ENCODE results near the gene OR13A1. TPM values are rescaled to one million over a fixed set of nuclear protein-coding genes. Genes with fewer than 3 reads are reported as not detected.
A peak's percentile ranks its signal among the peaks of the same experiment; 100 is the strongest.
"Not testable (repeated sequence)": the region's sequence is repeated elsewhere in the genome, so short reads cannot be mapped to it uniquely, and the experiment has no call there.

OR13A1 gene
- total and polyA plus RNA-seq, 5 donors from 2014 or later: 0.09 TPM; not detected in 4

GRCh38 chr10:45278860-45279498 lies 36.4 kb downstream of the OR13A1 start:
- H3K9me3 ChIP-seq (ENCODE audit: control insufficient read depth in 2 of 2, low read length in 2 of 2): no peaks in the 10 kb centered on the region
- H3K9me3 Mint-ChIP-seq: no peaks in the 10 kb centered on the region
- no peak overlapping the region for H3K4me3 Mint-ChIP-seq
- peaks cover 4% of the 10 kb centered on the region for H3K27me3 ChIP-seq (ENCODE audit: control insufficient read depth, insufficient read depth, low read length)
- H3K4me3 ChIP-seq (ENCODE audit: low read depth, low read length): no peak overlapping the region
- H3K4me1 ChIP-seq (ENCODE audit: control insufficient read depth, insufficient read depth, low read length, poor library complexity, severe bottlenecking): no peaks in the 10 kb centered on the region
- H3K27ac Mint-ChIP-seq: no peak overlapping the region
- no peak for DNase-seq
- H3K27ac ChIP-seq (ENCODE audit: insufficient read depth, low read length, poor library complexity, severe bottlenecking): no peak overlapping the region
- ATAC-seq (ENCODE audit: low read depth in 2 of 2): no peak
- no peaks in the 10 kb centered on the region for H3K4me1 Mint-ChIP-seq
- no peaks in the 10 kb centered on the region for H3K27me3 Mint-ChIP-seq
- H3K36me3 ChIP-seq (ENCODE audit: control insufficient read depth, insufficient read depth, low read length): no peaks in the 10 kb centered on the region
- H3K36me3 Mint-ChIP-seq: no peaks in the 10 kb centered on the region

- H3K4me1 ChIP-seq (ENCODE audit: control insufficient read depth, insufficient read depth, low read length, poor library complexity, severe bottlenecking); H3K27ac ChIP-seq (ENCODE audit: insufficient read depth, low read length, poor library complexity, severe bottlenecking); H3K9me3 ChIP-seq (ENCODE audit: control insufficient read depth in 2 of 2, low read length in 2 of 2); H3K9me3 Mint-ChIP-seq; H3K27me3 Mint-ChIP-seq; H3K4me3 ChIP-seq (ENCODE audit: low read depth, low read length); H3K36me3 Mint-ChIP-seq; H3K4me1 Mint-ChIP-seq; ATAC-seq (ENCODE audit: low read depth in 2 of 2); H3K27ac Mint-ChIP-seq; H3K27me3 ChIP-seq (ENCODE audit: control insufficient read depth, insufficient read depth, low read length); DNase-seq; H3K4me3 Mint-ChIP-seq; H3K36me3 ChIP-seq (ENCODE audit: control insufficient read depth, insufficient read depth, low read length): not testable (repeated sequence)
Measured at GRCh38 chr10:45276146-45276545, 39.3 kb downstream of the OR13A1 start.

- Mint-ChIP-seq H3K4me3 (no peak overlapping the region), H3K9me3 (peaks cover 0 to 3% (median 0%) of the 10 kb centered on the region in 7 donors), H3K27ac (no peak overlapping the region), H3K27me3 (peaks cover 11% of the 10 kb centered on the region), H3K4me1 (no peaks in the 10 kb centered on the region), H3K36me3 (no peaks in the 10 kb centered on the region)
- H3K36me3 ChIP-seq (ENCODE audit: control insufficient read depth, insufficient read depth, low read length): no peaks in the 10 kb centered on the region
- H3K4me1 ChIP-seq (ENCODE audit: control insufficient read depth, insufficient read depth, low read length, poor library complexity, severe bottlenecking): no peaks in the 10 kb centered on the region
- peaks cover under 1% of the 10 kb centered on the region for H3K27me3 ChIP-seq (ENCODE audit: control insufficient read depth, insufficient read depth, low read length)
- no peak for DNase-seq
- no peak overlapping the region for H3K27ac ChIP-seq (ENCODE audit: insufficient read depth, low read length, poor library complexity, severe bottlenecking)
- H3K9me3 ChIP-seq (ENCODE audit: control insufficient read depth in 2 of 2, low read length in 2 of 2): no peaks in the 10 kb centered on the region
- no peak for ATAC-seq (ENCODE audit: low read depth in 2 of 2)
- H3K4me3 ChIP-seq (ENCODE audit: low read depth, low read length): no peak overlapping the region
Measured at GRCh38 chr10:45274364-45274763, 41.0 kb downstream of the OR13A1 start.

- not testable (repeated sequence) for H3K9me3 ChIP-seq (ENCODE audit: control insufficient read depth in 2 of 2, low read length in 2 of 2); ATAC-seq (ENCODE audit: low read depth in 2 of 2); H3K9me3 Mint-ChIP-seq; H3K27me3 ChIP-seq (ENCODE audit: control insufficient read depth, insufficient read depth, low read length); H3K36me3 ChIP-seq (ENCODE audit: control insufficient read depth, insufficient read depth, low read length); H3K4me3 ChIP-seq (ENCODE audit: low read depth, low read length); H3K4me1 Mint-ChIP-seq; H3K27ac ChIP-seq (ENCODE audit: insufficient read depth, low read length, poor library complexity, severe bottlenecking); H3K4me1 ChIP-seq (ENCODE audit: control insufficient read depth, insufficient read depth, low read length, poor library complexity, severe bottlenecking); H3K4me3 Mint-ChIP-seq; DNase-seq; H3K36me3 Mint-ChIP-seq
- H3K27me3 Mint-ChIP-seq: peaks cover 15% of the 10 kb centered on the region
- peak overlapping the region in 1 of 3 donors; percentile 17 for H3K27ac Mint-ChIP-seq
Measured at GRCh38 chr10:45267777-45268176, 47.6 kb downstream of the OR13A1 start.

- no peaks in the 10 kb centered on the region for H3K9me3 ChIP-seq (ENCODE audit: control insufficient read depth in 2 of 2, low read length in 2 of 2)
- no peak overlapping the region for H3K4me3 ChIP-seq (ENCODE audit: low read depth, low read length)
- ATAC-seq (ENCODE audit: low read depth in 2 of 2) (no peak), DNase-seq (no peak)
- peaks cover 8% of the 10 kb centered on the region for H3K27me3 ChIP-seq (ENCODE audit: control insufficient read depth, insufficient read depth, low read length)
- H3K4me3 Mint-ChIP-seq: no peak overlapping the region
- H3K27ac Mint-ChIP-seq: no peak overlapping the region
- no peaks in the 10 kb centered on the region for H3K4me1 ChIP-seq (ENCODE audit: control insufficient read depth, insufficient read depth, low read length, poor library complexity, severe bottlenecking)
- peaks cover 0 to 4% (median 2%) of the 10 kb centered on the region in 7 donors for H3K9me3 Mint-ChIP-seq
- no peaks in the 10 kb centered on the region for H3K36me3 Mint-ChIP-seq
- H3K27me3 Mint-ChIP-seq: peaks cover 20% of the 10 kb centered on the region
- no peaks in the 10 kb centered on the region for H3K4me1 Mint-ChIP-seq
- H3K36me3 ChIP-seq (ENCODE audit: control insufficient read depth, insufficient read depth, low read length): no peaks in the 10 kb centered on the region
- H3K27ac ChIP-seq (ENCODE audit: insufficient read depth, low read length, poor library complexity, severe bottlenecking): no peak overlapping the region
Measured at GRCh38 chr10:45265996-45266395, 49.4 kb downstream of the OR13A1 start.

- Mint-ChIP-seq H3K27ac (no peak overlapping the region), H3K27me3 (peaks cover 12% of the 10 kb centered on the region), H3K36me3 (no peaks in the 10 kb centered on the region), H3K4me1 (no peaks in the 10 kb centered on the region), H3K4me3 (no peak overlapping the region), H3K9me3 (peaks cover 0 to 2% (median 0%) of the 10 kb centered on the region in 7 donors)
- DNase-seq (no peak), ATAC-seq (ENCODE audit: low read depth in 2 of 2) (no peak)
- Histone ChIP-seq H3K9me3 (ENCODE audit: control insufficient read depth in 2 of 2, low read length in 2 of 2) (no peaks in the 10 kb centered on the region), H3K36me3 (ENCODE audit: control insufficient read depth, insufficient read depth, low read length) (no peaks in the 10 kb centered on the region), H3K4me1 (ENCODE audit: control insufficient read depth, insufficient read depth, low read length, poor library complexity, severe bottlenecking) (no peaks in the 10 kb centered on the region), H3K4me3 (ENCODE audit: low read depth, low read length) (no peak overlapping the region), H3K27me3 (ENCODE audit: control insufficient read depth, insufficient read depth, low read length) (peaks cover 6% of the 10 kb centered on the region), H3K27ac (ENCODE audit: insufficient read depth, low read length, poor library complexity, severe bottlenecking) (no peak overlapping the region)
Measured at GRCh38 chr10:45261946-45262345, 53.5 kb downstream of the OR13A1 start.

- Histone ChIP-seq H3K9me3 (ENCODE audit: control insufficient read depth in 2 of 2, low read length in 2 of 2) (no peaks in the 10 kb centered on the region), H3K4me3 (ENCODE audit: low read depth, low read length) (no peak overlapping the region), H3K36me3 (ENCODE audit: control insufficient read depth, insufficient read depth, low read length) (no peaks in the 10 kb centered on the region), H3K4me1 (ENCODE audit: control insufficient read depth, insufficient read depth, low read length, poor library complexity, severe bottlenecking) (no peaks in the 10 kb centered on the region), H3K27ac (ENCODE audit: insufficient read depth, low read length, poor library complexity, severe bottlenecking) (no peak overlapping the region), H3K27me3 (ENCODE audit: control insufficient read depth, insufficient read depth, low read length) (peaks cover 6% of the 10 kb centered on the region)
- Mint-ChIP-seq H3K36me3 (no peaks in the 10 kb centered on the region), H3K4me1 (no peaks in the 10 kb centered on the region), H3K27ac (no peak overlapping the region), H3K27me3 (peaks cover 13% of the 10 kb centered on the region), H3K4me3 (no peak overlapping the region), H3K9me3 (peaks cover 0 to 2% (median 0%) of the 10 kb centered on the region in 7 donors)
- ATAC-seq (ENCODE audit: low read depth in 2 of 2) (no peak), DNase-seq (no peak)
Measured at GRCh38 chr10:45261243-45261775, 54.1 kb downstream of the OR13A1 start.

- peaks cover 16% of the 10 kb centered on the region for H3K27me3 Mint-ChIP-seq
- not testable (repeated sequence) for H3K27me3 ChIP-seq (ENCODE audit: control insufficient read depth, insufficient read depth, low read length); H3K27ac ChIP-seq (ENCODE audit: insufficient read depth, low read length, poor library complexity, severe bottlenecking); H3K4me3 Mint-ChIP-seq; H3K27ac Mint-ChIP-seq; ATAC-seq (ENCODE audit: low read depth in 2 of 2); H3K4me1 ChIP-seq (ENCODE audit: control insufficient read depth, insufficient read depth, low read length, poor library complexity, severe bottlenecking); H3K36me3 Mint-ChIP-seq; H3K36me3 ChIP-seq (ENCODE audit: control insufficient read depth, insufficient read depth, low read length); H3K9me3 Mint-ChIP-seq; H3K9me3 ChIP-seq (ENCODE audit: control insufficient read depth in 2 of 2, low read length in 2 of 2); DNase-seq; H3K4me1 Mint-ChIP-seq; H3K4me3 ChIP-seq (ENCODE audit: low read depth, low read length)
Measured at GRCh38 chr10:45260635-45261034, 54.8 kb downstream of the OR13A1 start.

Measured in CD4-positive, CD25-positive, alpha-beta regulatory T cell (primary cell).